Adrenal gland (tissue), 12 donors: ENCODE results near the gene FGGY. TPM values are rescaled to one million over a fixed set of nuclear protein-coding genes. Genes with fewer than 3 reads are reported as not detected.
"Not testable (repeated sequence)": the region's sequence is repeated elsewhere in the genome, so short reads cannot be mapped to it uniquely, and the experiment has no call there.

ENCODE experiments used
- DNase-seq, 7 donors: peaks; one replicate each; pipeline ENCODE4 v3.0.0-alpha.2; 2019 to 2020
- H3K27ac ChIP-seq, 5 donors: fragments of 200-600 bp; sonication (generic) in 4 of 5; 1 replicate in 3 of 5; 2 replicates in 2 of 5; pipeline versions ENCODE4 v1.5.1 to v1.8.0; 2016 to 2020; ENCODE audit warnings: mild to moderate bottlenecking in 1 of 5
- H3K27me3 ChIP-seq: fragments of 200-600 bp; 2 replicates; pipeline ENCODE4 v1.8.0; 2021
- H3K36me3 ChIP-seq, 2 donors: fragments of 200-600 bp; replicated peaks in 1 of 2; 1 replicate in 1 of 2; 2 replicates in 1 of 2; pipeline versions ENCODE4 v1.5.1 to v1.8.0; 2018 to 2022
- H3K4me1 ChIP-seq, 2 donors: fragments of 200-600 bp; replicated peaks in 1 of 2; 1 replicate in 1 of 2; 2 replicates in 1 of 2; pipeline versions ENCODE4 v1.5.1 to v1.8.0; 2018 to 2021
- H3K4me3 ChIP-seq, 4 donors: fragments of 200-600 bp; sonication (generic) in 3 of 4; one replicate each; pipeline ENCODE4 v1.5.1; 2016 to 2018
- H3K9me3 ChIP-seq, 3 donors: fragments of 200-600 bp; sonication (generic) in 1 of 3; replicated peaks in 1 of 3; 1 replicate in 2 of 3; 2 replicates in 1 of 3; pipeline versions ENCODE4 v1.5.1 to v1.8.0; 2016 to 2021
- CTCF ChIP-seq, 6 experiments: fragments of 450-650 bp in 4 of 6; fragments of 200-600 bp in 2 of 6; sonication (generic) in 1 of 6; IDR thresholded peaks; 1 replicate in 5 of 6; 2 replicates in 1 of 6; pipeline versions ENCODE4 v1.5.1 to v1.8.0; 2016 to 2021; ENCODE audit warnings: antibody characterized with exemption in 6 of 6, mild to moderate bottlenecking in 2 of 6, moderate library complexity in 1 of 6
- POLR2A ChIP-seq, 2 donors: fragments of 450-650 bp; IDR thresholded peaks; one replicate each; pipeline ENCODE4 v1.6.1; 2017; ENCODE audit warnings: antibody characterized with exemption in 2 of 2, mild to moderate bottlenecking in 2 of 2, moderate library complexity in 1 of 2
- WGBS, 4 donors: extraction: QIAGEN DNeasy Blood & Tissue Kit in 2 of 4; methylation state at CpG; one replicate each; pipeline versions ENCODE4 v1.1.5 to v1.1.7; 2013 to 2017; 5-methylcytosine and 5-hydroxymethylcytosine counted together
- intact Hi-C, 2 donors: fragments of 100-400 bp; cut with DNase I; formaldehyde crosslinking; loops; one replicate each; pipeline versions ENCODE4 v1.14.1 to v1.15.0; 2022 to 2023
- polyA plus RNA-seq, 3 donors: library from polyadenylated mRNA; stranded (reverse); fragments of 200-250 nt in 2 of 3; fragments of 350-450 nt in 1 of 3; fragmentation: Illumina TruSeq in 1 of 3; extraction: RNeasy Lipid Tissue Mini Kit (QIAGEN cat#74804) in 1 of 3; gene quantifications; one replicate each; pipeline ENCODE4 v1.2.3, GENCODE V29; 2013 to 2014
- total RNA-seq, 9 donors: library from RNA; depleted of rRNA in 4 of 9; stranded (reverse); fragments of >200 nt in 4 of 9; fragments of 120-200 nt in 1 of 9; fragmentation: NEBNext Ultra II Directional in 1 of 9; extraction: Animal tissue kit (Norgen Biotek cat#: 25700) in 1 of 9; gene quantifications; one replicate each; pipeline versions ENCODE4 v1.1.0 to v1.2.4, GENCODE V29; 2013 to 2023
- donor health status: healthy with polysubstance abuse.
- donor health status: Bipolar disorder and iron deficiency.
- donor health status: DM: yes; HTN: yes; CAD: no.
- donor health status: DM: no; HTN: no; CAD: no.
- donor health status: DM: no; HTN: no; CAD: no.
- donor health status: DM: yes; HTN: yes; CAD: no.

The FGGY gene
- total and polyA plus RNA-seq, 12 donors = 7.4 to 75.5 (median 35.0) TPM

DNA sequence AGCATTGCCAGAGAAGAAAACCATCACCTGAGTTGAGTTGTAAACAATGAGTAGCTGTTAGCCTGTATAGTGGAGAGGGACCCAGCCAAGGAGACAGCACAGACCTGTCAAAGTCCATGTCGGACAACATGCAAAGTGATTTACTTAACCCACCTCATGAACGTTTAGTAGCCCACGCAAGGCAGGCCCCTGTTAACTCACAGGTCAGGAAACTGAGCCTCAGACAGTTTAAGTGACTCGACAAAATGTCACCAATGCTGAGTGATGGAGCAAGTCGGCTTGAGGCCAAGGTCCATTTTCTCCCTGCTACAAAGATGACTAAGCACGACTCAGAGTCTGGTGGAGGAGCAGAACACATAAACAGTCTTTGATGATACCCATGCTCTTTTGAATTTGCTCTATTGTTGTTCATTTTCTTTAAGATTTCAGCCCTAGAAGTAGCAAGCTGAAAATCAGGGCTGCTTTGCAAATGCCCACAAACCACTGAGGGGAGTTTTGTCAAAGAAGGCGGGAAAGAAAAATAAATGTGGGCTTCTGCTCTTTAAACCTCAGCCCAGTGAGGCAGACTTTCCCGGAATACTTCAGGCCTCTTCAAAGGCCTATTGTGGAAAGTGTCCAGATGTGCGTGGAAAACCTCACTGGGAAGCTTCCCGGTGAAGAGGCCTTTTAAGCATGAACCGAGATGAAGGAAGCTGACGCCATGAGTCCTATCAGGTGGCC lies 434.0 kb downstream of the FGGY start:
- Histone ChIP-seq H3K36me3 (no peaks in the 10 kb centered on the region), H3K4me3 (no peak overlapping the region), H3K27me3 (no peaks in the 10 kb centered on the region), H3K27ac (peak overlapping the region; percentile 75 to 90 (median 79)), H3K9me3 (no peaks in the 10 kb centered on the region), H3K4me1 (peaks cover 22 to 48% of the 10 kb centered on the region in 2 donors)
- TF ChIP-seq CTCF (IDR thresholded peaks at IDR 0.05) (no peak), POLR2A (IDR thresholded peaks at IDR 0.05) (peak in 1 of 2 donors; percentile 21)
- WGBS, 4 donors = 23 to 27% (median 24%) methylated on average over 12 of the region's 12 CpGs
- peak; percentile 88 to 96 (median 92) for DNase-seq
- intact Hi-C loops = no loop called here

- H3K4me3 ChIP-seq = no peak overlapping the region
- H3K4me1 ChIP-seq = peaks cover 22 to 48% of the 10 kb centered on the region in 2 donors
- WGBS, 4 donors = 62 to 94% (median 82%) methylated on average over 1 of the region's 1 CpG
- no peaks in the 10 kb centered on the region for H3K36me3 ChIP-seq
- TF ChIP-seq POLR2A (IDR thresholded peaks at IDR 0.05) (no peak), CTCF (IDR thresholded peaks at IDR 0.05) (no peak)
- no peaks in the 10 kb centered on the region for H3K27me3 ChIP-seq
- no peaks in the 10 kb centered on the region for H3K9me3 ChIP-seq
- intact Hi-C loops = no loop called here
- DNase-seq = no peak
- H3K27ac ChIP-seq = peak overlapping the region; percentile 75 to 90 (median 79)
Observed at GRCh38 chr1:59731591-59731990, 434.7 kb downstream of the FGGY start.

- no peak for DNase-seq
- Histone ChIP-seq H3K27ac (peak overlapping the region; percentile 75 to 90 (median 79)), H3K27me3 (no peaks in the 10 kb centered on the region), H3K4me1 (peaks cover 22 to 48% of the 10 kb centered on the region in 2 donors), H3K9me3 (no peaks in the 10 kb centered on the region), H3K4me3 (no peak overlapping the region), H3K36me3 (no peaks in the 10 kb centered on the region)
- intact Hi-C loops = no loop called here
- 87 to 96% (median 91%) methylated on average over 10 of the region's 10 CpGs for WGBS, 4 donors
- TF ChIP-seq CTCF (IDR thresholded peaks at IDR 0.05) (no peak), POLR2A (IDR thresholded peaks at IDR 0.05) (no peak)
Observed at GRCh38 chr1:59732214-59732955, 435.5 kb downstream of the FGGY start.

DNA sequence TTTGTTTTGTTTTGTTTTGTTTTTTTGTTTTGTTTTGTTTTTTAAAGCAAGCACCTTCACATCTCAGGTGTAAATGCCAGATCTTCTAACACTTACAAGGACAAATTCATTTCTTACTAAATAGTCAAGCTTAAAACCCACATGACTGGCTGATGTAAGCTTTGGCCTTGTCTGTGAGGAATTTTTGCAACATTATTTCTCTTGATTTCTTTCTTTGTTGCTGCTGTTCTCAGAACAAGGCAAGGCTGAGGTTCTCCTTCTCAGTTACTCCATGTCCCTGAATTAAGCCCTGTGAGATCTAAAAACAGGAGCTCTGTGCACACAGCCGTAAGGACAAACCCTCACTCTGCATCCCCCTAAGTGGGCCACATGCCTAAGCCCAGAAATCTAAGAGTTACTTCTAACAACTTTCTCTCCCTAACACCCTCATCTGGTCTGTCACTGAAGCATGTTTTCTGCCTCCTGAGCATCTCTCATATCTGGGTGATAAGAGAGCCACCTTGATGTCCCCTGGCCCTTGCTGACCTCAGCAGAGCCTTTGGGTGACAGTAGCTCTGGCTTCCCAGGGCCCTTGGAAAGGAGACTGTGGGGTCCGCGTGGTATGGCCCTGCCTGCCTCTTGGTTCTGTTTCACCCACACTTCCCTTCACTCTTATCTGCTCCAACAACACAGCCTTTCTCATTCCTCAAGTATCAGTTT lies 436.7 kb downstream of the FGGY start:
- 69 to 81% (median 74%) methylated on average over 3 of the region's 3 CpGs for WGBS, 4 donors
- peaks cover 22 to 48% of the 10 kb centered on the region in 2 donors for H3K4me1 ChIP-seq
- DNase-seq = peak in 1 of 7 donors; percentile 38
- no peaks in the 10 kb centered on the region for H3K27me3 ChIP-seq
- H3K36me3 ChIP-seq = no peaks in the 10 kb centered on the region
- H3K9me3 ChIP-seq = no peaks in the 10 kb centered on the region
- H3K27ac ChIP-seq = peak overlapping the region; percentile 5 to 90 (median 75)
- TF ChIP-seq POLR2A (IDR thresholded peaks at IDR 0.05) (peak in 1 of 2 donors; percentile 26), CTCF (IDR thresholded peaks at IDR 0.05) (no peak)
- H3K4me3 ChIP-seq = no peak overlapping the region
- intact Hi-C loops = no loop called here

GRCh38 chr1:59735927-59736326 lies 439.0 kb downstream of the FGGY start:
- H3K27ac ChIP-seq, H3K4me3 ChIP-seq, H3K27me3 ChIP-seq, H3K36me3 ChIP-seq, H3K9me3 ChIP-seq, intact Hi-C loops, DNase-seq: not testable (repeated sequence)
- peaks cover 22 to 39% of the 10 kb centered on the region in 2 donors for H3K4me1 ChIP-seq
- 79 to 98% (median 95%) methylated on average over 3 of the region's 3 CpGs for WGBS, 4 donors
